DMS153 treated with DMSO at 0.1 percent for 48 hours (cell line): ENCODE results near the gene PIPOX.

Source experiments
- DNase-seq: peaks from one replicate; lab custom pipeline; 2025; ENCODE audit not compliant: unreplicated experiment; lab: John Stamatoyannopoulos, UW

Gene PIPOX

GRCh38 chr17:29095439-29095838, 52.5 kb downstream of the PIPOX start:
- no peak for DNase-seq

- DNase-seq: no peak
Observed at GRCh38 chr17:29096094-29096493, 53.2 kb downstream of the PIPOX start.

DNA sequence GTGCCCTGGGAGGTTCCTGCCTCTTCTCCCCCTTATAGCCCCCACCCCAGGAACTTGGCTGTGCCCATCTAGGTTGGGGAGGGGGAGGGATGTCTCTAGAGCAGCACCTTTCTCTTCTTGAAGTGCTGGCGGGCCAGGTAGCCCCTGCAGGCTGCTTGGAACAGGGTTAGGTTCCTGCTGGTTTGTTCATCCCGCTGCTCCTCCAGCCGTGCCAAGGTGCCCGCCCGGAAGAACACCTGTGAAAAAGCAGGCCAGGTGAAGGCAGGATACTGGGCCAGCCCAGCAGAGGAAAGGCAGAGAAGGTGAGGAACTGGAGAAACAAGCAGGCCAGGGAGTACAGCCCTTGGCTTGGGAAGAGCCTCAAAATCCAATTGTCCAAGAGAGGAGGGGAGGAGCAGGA, 56.6 kb downstream of the PIPOX start:
- no peak for DNase-seq

DNA sequence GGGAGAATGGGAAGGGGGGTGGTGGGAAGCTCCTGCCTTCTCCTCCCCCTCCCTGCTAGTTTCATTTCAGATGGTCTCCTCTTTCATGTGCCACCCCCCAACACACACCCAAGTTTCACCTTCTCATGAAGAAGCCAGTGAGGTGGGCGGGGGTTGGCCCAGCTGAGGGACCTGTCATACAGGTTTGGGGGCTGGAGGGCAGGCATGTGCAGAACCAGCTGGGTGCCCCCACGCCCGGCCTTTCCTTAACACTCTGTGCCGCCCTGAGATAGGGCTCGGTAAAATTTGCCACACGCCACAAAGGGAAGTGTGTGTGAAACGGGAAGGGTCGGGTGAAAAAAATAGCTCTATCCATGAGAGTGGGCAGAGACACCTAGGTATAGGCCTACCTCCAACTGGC, 57.4 kb downstream of the PIPOX start:
- no peak for DNase-seq

DNA sequence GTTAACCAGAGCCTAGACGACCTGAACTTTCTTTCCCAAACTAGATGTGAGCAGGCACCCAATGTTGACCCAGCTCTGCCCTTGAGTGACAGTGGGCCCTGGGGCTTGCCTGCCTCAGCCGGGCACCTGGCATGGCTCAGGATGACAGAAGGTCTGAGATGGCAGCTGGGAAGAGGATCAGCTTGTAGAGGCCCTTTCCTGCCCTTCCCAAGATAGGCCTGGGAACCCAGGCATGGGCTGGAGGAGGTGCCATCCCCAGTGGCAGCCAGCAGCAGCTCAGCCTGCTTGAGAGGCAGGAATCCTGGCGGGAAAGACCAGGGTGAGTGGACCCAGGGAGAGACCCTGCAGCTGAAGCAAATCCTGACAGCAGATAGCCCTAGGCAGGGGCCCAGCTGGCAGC, 59.1 kb downstream of the PIPOX start:
- DNase-seq: no peak

DNA sequence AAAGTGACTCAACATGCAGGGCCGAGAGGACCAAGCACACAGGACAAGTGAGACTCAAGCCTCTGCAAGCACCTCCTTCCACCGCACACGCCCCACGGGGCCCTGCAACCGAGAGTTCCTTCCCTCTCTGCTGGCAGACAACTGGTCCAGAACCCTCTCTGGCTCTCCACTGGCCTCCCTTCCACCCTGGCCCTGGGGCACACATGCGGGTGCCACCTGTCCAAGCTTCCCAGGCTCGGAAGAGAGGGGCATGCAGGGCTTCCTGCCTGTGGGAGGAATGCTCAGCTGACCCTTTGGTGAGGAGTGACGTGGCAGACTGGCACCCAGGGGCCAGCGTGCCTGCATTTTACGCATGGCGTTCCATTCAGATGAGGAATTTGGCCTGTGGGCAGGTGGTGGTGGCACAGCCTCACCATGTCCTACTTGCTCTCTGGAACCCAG, 59.8 kb downstream of the PIPOX start:
- DNase-seq: no peak

DNA sequence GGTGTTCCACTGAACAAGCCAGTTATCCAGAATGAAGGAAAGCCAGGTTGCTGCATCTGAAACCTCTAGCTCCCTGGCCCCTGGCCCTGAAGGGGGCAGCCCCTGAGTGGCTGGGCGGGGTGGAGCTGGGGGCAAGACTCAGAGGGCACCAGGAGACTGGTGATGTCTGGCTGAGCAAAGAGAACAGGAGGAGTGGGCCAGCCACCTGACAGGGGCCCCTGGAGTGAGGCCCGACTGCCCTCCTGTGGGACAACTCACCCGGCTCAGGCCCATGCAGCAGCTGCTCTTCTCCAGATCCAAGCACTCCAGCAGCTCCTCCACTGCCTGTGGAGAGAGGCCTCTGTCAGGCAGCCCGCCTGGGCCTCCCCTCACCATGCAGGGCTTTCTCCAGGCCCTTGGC, 60.4 kb downstream of the PIPOX start:
- no peak for DNase-seq
